Stimulated activated CD8-positive, alpha-beta memory T cell treated with anti-CD3 and anti-CD28 coated beads, Interleukin-12 subunit alpha, Interleukin-12 subunit beta, amount 100 ng/mL, for 1 hour (primary cell): ENCODE measurements around the gene GABRA5.

Experiments
- DNase-seq: peaks from one replicate; pipeline ENCODE4 v3.0.0-alpha.2; 2020; ENCODE audit warnings: low read depth

The GABRA5 gene

GRCh38 chr15:26928051-26928450 is 61.2 kb downstream of the GABRA5 start:
- DNase-seq = no peak

GRCh38 chr15:26929588-26929987 is 62.7 kb downstream of the GABRA5 start:
- no peak for DNase-seq

GRCh38 chr15:26934848-26935247 is 68.0 kb downstream of the GABRA5 start:
- no peak for DNase-seq

- DNase-seq = no peak
Measured at GRCh38 chr15:26935322-26935721, 68.5 kb downstream of the GABRA5 start.

- no peak for DNase-seq
Measured at GRCh38 chr15:26936502-26936901, 69.6 kb downstream of the GABRA5 start.

- DNase-seq = no peak
Measured at GRCh38 chr15:26937134-26937533, 70.3 kb downstream of the GABRA5 start.

GRCh38 chr15:26939398-26939797 is 72.5 kb downstream of the GABRA5 start:
- DNase-seq = no peak

GRCh38 chr15:26941489-26941888 is 74.6 kb downstream of the GABRA5 start:
- DNase-seq = no peak

GRCh38 chr15:26943866-26944265 is 77.0 kb downstream of the GABRA5 start:
- no peak for DNase-seq

- no peak for DNase-seq
Measured at GRCh38 chr15:26945046-26945445, 78.2 kb downstream of the GABRA5 start.

- no peak for DNase-seq
Measured at GRCh38 chr15:26950001-26950400, 83.1 kb downstream of the GABRA5 start.

GRCh38 chr15:26954403-26954802 is 87.5 kb downstream of the GABRA5 start:
- no peak for DNase-seq

- no peak for DNase-seq
Measured at GRCh38 chr15:26967719-26968269, 100.9 kb downstream of the GABRA5 start.

- DNase-seq = no peak
Measured at GRCh38 chr15:26968806-26969205, 101.9 kb downstream of the GABRA5 start.

- DNase-seq = no peak
Measured at GRCh38 chr15:26970712-26971210, 103.9 kb downstream of the GABRA5 start, which contains the start of gene GABRG3. TSS of gene GABRG3 (plus strand) at chr15:26971181.

GRCh38 chr15:26971271-26972018 is 104.6 kb downstream of the GABRA5 start:
- DNase-seq = no peak

GRCh38 chr15:26972636-26973035 is 105.8 kb downstream of the GABRA5 start:
- DNase-seq = no peak

- DNase-seq = no peak
Measured at GRCh38 chr15:26974120-26974780, 107.4 kb downstream of the GABRA5 start.

- no peak for DNase-seq
Measured at GRCh38 chr15:26981492-26981891, 114.6 kb downstream of the GABRA5 start.

GRCh38 chr15:26983822-26984221 is 117.0 kb downstream of the GABRA5 start:
- DNase-seq = no peak

- no peak for DNase-seq
Measured at GRCh38 chr15:26985050-26985449, 118.2 kb downstream of the GABRA5 start.

- DNase-seq = no peak
Measured at GRCh38 chr15:26996250-26996649, 129.4 kb downstream of the GABRA5 start.
